ENCODE data around the gene PANX2.

The PANX2 gene

DNA sequence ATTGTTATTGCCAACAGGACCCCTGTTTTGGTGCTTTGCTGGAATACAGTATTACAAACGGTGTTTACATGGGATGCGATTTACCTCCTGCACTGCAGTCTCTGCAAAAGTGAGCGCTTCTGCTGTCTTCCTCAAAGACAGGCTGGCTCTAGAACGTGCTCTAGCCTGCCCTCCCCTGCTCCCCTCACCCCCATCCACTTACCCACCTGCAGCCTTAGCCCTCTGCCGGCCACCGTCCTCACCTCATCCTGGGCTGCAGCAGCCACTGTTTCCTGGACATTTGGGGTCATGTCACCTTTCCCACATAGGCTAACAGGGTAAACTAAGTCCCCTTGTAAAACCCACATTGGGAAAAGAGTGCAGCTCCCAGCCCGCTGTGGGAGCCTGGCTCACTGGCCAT lies 9.6 kb upstream of the PANX2 start:
- no peak overlapping the region for H3K4me2 ChIP-seq (ENCODE audit: low read length)
- H3K79me1 ChIP-seq (ENCODE audit: low read length), result no peaks in the 10 kb centered on the region
- H3K18ac ChIP-seq (ENCODE audit: low read length), result no peak overlapping the region
- no peak for DNase-seq
- H3K79me2 ChIP-seq (ENCODE audit: control insufficient read depth, insufficient read depth, low read length), result no peaks in the 10 kb centered on the region
- no peak overlapping the region for H3K56ac ChIP-seq (ENCODE audit: low read length)
- no peak overlapping the region for H3K4ac ChIP-seq (ENCODE audit: low read depth, low read length)
- no peaks in the 10 kb centered on the region for H3K4me1 ChIP-seq (ENCODE audit: control insufficient read depth, low read depth, low read length)
- H3K27me3 ChIP-seq (ENCODE audit: insufficient read depth, low read length, poor library complexity), result no peaks in the 10 kb centered on the region
- H2AK5ac ChIP-seq (ENCODE audit: low read length), result no peak overlapping the region
- no peaks in the 10 kb centered on the region for H3K36me3 ChIP-seq (ENCODE audit: control insufficient read depth, insufficient read depth, low read length)
- no peak overlapping the region for H2BK15ac ChIP-seq (replicated peaks; ENCODE audit: low read depth)
- H2BK5ac ChIP-seq (ENCODE audit: low read length), result no peak overlapping the region
- no peak overlapping the region for H3K4me3 ChIP-seq (ENCODE audit: low read length)
- no peak overlapping the region for H2BK120ac ChIP-seq (ENCODE audit: low read depth, low read length)
- no peak overlapping the region for H3K23ac ChIP-seq (ENCODE audit: low read length)
- WGBS (ENCODE audit: extremely low coverage, insufficient coverage, low lambda C conversion rate), result no CpG with 5 or more reads among the region's 7 CpGs
- H3K27ac ChIP-seq (ENCODE audit: low read depth, low read length), result no peak overlapping the region
- no peak overlapping the region for H4K5ac ChIP-seq (ENCODE audit: low read length)
- H3K9ac ChIP-seq (ENCODE audit: low read length), result no peak overlapping the region
- H4K8ac ChIP-seq (ENCODE audit: low read depth, low read length), result no peak overlapping the region

DNA sequence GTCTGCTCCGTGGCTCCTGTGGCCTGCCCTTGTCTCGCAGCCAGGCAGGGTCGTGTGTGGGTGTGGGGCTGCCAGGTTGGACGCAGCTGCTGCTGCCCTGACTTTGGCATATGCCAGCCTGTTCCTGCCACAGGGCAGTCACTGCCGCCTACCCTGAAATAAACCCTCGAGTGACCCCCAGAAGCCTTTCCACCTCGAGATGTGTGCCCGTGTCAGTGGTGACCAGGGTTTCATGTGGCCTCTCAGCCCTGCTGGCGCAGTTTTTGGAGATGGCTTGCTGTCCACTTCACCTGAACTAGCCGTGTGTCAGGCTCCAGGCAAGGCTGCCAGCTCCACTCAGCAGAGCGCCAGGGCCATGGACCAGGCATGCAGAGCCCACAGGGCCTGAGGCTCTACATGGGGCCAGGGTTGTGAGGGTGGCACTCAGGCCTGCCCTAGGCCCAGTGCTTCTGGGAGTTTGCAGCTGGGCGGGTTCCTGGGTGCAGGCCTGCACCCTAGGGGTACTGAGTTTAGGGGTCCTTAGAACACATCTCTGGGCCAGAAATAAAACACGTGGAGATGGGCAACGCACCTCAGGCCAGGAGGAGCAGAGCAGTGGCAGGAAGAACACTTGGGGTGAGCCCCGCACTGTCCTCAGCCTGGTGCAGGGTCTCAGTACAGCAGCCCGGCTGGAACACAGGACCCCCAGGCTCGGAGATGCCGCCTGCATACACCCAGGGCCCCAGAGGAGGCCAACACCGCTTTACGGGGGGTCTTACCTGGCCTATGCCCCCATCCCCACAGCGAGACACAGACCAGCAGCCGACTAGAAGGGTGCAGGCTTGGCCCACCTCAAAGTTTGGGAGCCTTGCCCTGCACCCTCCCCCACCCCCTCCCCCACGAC lies 8.8 kb upstream of the PANX2 start:
- Histone ChIP-seq H2BK5ac (ENCODE audit: low read length) (no peak overlapping the region), H4K5ac (ENCODE audit: low read length) (no peak overlapping the region), H2BK120ac (ENCODE audit: low read depth, low read length) (no peak overlapping the region), H3K36me3 (ENCODE audit: control insufficient read depth, insufficient read depth, low read length) (no peaks in the 10 kb centered on the region), H3K4ac (ENCODE audit: low read depth, low read length) (no peak overlapping the region), H3K9ac (ENCODE audit: low read length) (no peak overlapping the region), H2BK15ac (replicated peaks; ENCODE audit: low read depth) (no peak overlapping the region), H3K79me1 (ENCODE audit: low read length) (no peaks in the 10 kb centered on the region), H3K4me1 (ENCODE audit: control insufficient read depth, low read depth, low read length) (no peaks in the 10 kb centered on the region), H3K56ac (ENCODE audit: low read length) (no peak overlapping the region), H2AK5ac (ENCODE audit: low read length) (no peak overlapping the region), H4K8ac (ENCODE audit: low read depth, low read length) (no peak overlapping the region), H3K23ac (ENCODE audit: low read length) (no peak overlapping the region), H3K4me3 (ENCODE audit: low read length) (no peak overlapping the region), H3K27me3 (ENCODE audit: insufficient read depth, low read length, poor library complexity) (no peaks in the 10 kb centered on the region), H3K27ac (ENCODE audit: low read depth, low read length) (no peak overlapping the region), H3K79me2 (ENCODE audit: control insufficient read depth, insufficient read depth, low read length) (no peaks in the 10 kb centered on the region), H3K18ac (ENCODE audit: low read length) (no peak overlapping the region), H3K4me2 (ENCODE audit: low read length) (no peak overlapping the region)
- DNase-seq, result no peak
- WGBS (ENCODE audit: extremely low coverage, insufficient coverage, low lambda C conversion rate), result no CpG with 5 or more reads among the region's 23 CpGs

- H3K4me1 ChIP-seq (ENCODE audit: control insufficient read depth, low read depth, low read length), result no peaks in the 10 kb centered on the region
- H2AK5ac ChIP-seq (ENCODE audit: low read length), result no peak overlapping the region
- H2BK15ac ChIP-seq (replicated peaks; ENCODE audit: low read depth), result no peak overlapping the region
- no peak overlapping the region for H3K4me2 ChIP-seq (ENCODE audit: low read length)
- no peak overlapping the region for H3K27ac ChIP-seq (ENCODE audit: low read depth, low read length)
- H2BK120ac ChIP-seq (ENCODE audit: low read depth, low read length), result no peak overlapping the region
- H3K23ac ChIP-seq (ENCODE audit: low read length), result no peak overlapping the region
- no peak overlapping the region for H4K5ac ChIP-seq (ENCODE audit: low read length)
- H3K27me3 ChIP-seq (ENCODE audit: insufficient read depth, low read length, poor library complexity), result no peaks in the 10 kb centered on the region
- H3K79me1 ChIP-seq (ENCODE audit: low read length), result no peaks in the 10 kb centered on the region
- WGBS (ENCODE audit: extremely low coverage, insufficient coverage, low lambda C conversion rate), result no CpG with 5 or more reads among the region's 10 CpGs
- no peak overlapping the region for H4K8ac ChIP-seq (ENCODE audit: low read depth, low read length)
- H3K56ac ChIP-seq (ENCODE audit: low read length), result no peak overlapping the region
- H3K79me2 ChIP-seq (ENCODE audit: control insufficient read depth, insufficient read depth, low read length), result no peaks in the 10 kb centered on the region
- H3K9ac ChIP-seq (ENCODE audit: low read length), result no peak overlapping the region
- H3K4me3 ChIP-seq (ENCODE audit: low read length), result no peak overlapping the region
- no peak overlapping the region for H3K4ac ChIP-seq (ENCODE audit: low read depth, low read length)
- no peak overlapping the region for H3K18ac ChIP-seq (ENCODE audit: low read length)
- no peak overlapping the region for H2BK5ac ChIP-seq (ENCODE audit: low read length)
- DNase-seq, result no peak
- H3K36me3 ChIP-seq (ENCODE audit: control insufficient read depth, insufficient read depth, low read length), result no peaks in the 10 kb centered on the region
These were observed 8.1 kb upstream of the PANX2 start for GRCh38 chr22:50162391-50162956.

- Histone ChIP-seq H3K18ac (ENCODE audit: low read length) (no peak overlapping the region), H3K79me1 (ENCODE audit: low read length) (no peaks in the 10 kb centered on the region), H2BK5ac (ENCODE audit: low read length) (no peak overlapping the region), H3K27me3 (ENCODE audit: insufficient read depth, low read length, poor library complexity) (peaks cover 9% of the 10 kb centered on the region), H3K4me3 (ENCODE audit: low read length) (no peak overlapping the region), H3K36me3 (ENCODE audit: control insufficient read depth, insufficient read depth, low read length) (no peaks in the 10 kb centered on the region), H3K23ac (ENCODE audit: low read length) (no peak overlapping the region), H4K8ac (ENCODE audit: low read depth, low read length) (no peak overlapping the region), H2BK120ac (ENCODE audit: low read depth, low read length) (no peak overlapping the region), H3K27ac (ENCODE audit: low read depth, low read length) (no peak overlapping the region), H3K4ac (ENCODE audit: low read depth, low read length) (no peak overlapping the region), H3K9ac (ENCODE audit: low read length) (no peak overlapping the region), H2BK15ac (replicated peaks; ENCODE audit: low read depth) (no peak overlapping the region), H3K56ac (ENCODE audit: low read length) (no peak overlapping the region), H3K4me1 (ENCODE audit: control insufficient read depth, low read depth, low read length) (no peaks in the 10 kb centered on the region), H3K79me2 (ENCODE audit: control insufficient read depth, insufficient read depth, low read length) (no peaks in the 10 kb centered on the region), H2AK5ac (ENCODE audit: low read length) (no peak overlapping the region), H4K5ac (ENCODE audit: low read length) (no peak overlapping the region), H3K4me2 (ENCODE audit: low read length) (no peak overlapping the region)
- DNase-seq, result no peak
- WGBS (ENCODE audit: extremely low coverage, insufficient coverage, low lambda C conversion rate), result no CpG with 5 or more reads among the region's 28 CpGs
These were observed 5.0 kb upstream of the PANX2 start for GRCh38 chr22:50165436-50166123.

DNA sequence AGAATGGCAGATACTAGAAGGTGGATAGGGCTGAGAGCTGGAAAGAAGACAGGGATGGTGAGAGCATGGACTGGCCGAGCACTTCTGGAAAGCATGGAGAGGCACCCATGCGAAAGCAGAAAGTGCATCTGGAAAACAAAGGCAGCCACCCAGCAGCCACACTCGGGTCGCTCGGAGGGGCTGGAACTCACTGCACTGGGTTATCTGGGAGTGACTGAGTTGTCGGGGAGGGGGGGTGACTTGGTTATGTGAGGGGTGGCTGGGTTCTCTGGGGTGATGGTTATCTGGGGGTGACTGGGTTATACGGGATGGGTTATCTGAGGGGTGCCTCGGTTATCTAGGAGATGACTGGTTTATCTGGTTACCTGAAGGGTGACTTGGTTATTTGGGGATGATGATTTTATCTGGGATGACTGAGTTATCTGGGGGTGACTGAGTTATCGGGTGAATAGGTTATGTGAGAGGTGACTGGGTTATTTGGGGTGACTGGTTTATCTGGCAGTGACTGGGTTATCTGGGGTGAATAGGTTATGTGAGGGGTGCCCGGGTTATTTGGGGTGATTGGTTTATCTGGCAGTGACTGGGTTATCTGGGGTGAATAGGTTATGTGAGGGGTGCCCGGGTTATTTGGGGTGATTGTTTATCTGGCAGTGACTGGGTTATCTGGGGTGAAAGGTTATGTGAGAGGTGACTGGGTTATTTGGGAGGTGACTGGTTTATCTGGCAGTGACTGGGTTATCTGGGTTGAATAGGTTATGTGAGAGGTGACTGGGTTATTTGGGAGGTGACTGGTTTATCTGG lies 2.6 kb upstream of the PANX2 start:
- Histone ChIP-seq H2BK5ac (ENCODE audit: low read length) (no peak overlapping the region), H3K56ac (ENCODE audit: low read length) (no peak overlapping the region), H3K9ac (ENCODE audit: low read length) (no peak overlapping the region), H3K23ac (ENCODE audit: low read length) (no peak overlapping the region), H3K36me3 (ENCODE audit: control insufficient read depth, insufficient read depth, low read length) (no peaks in the 10 kb centered on the region), H3K27ac (ENCODE audit: low read depth, low read length) (no peak overlapping the region), H2BK120ac (ENCODE audit: low read depth, low read length) (no peak overlapping the region), H4K5ac (ENCODE audit: low read length) (no peak overlapping the region), H3K27me3 (ENCODE audit: insufficient read depth, low read length, poor library complexity) (peaks cover 9% of the 10 kb centered on the region), H2AK5ac (ENCODE audit: low read length) (no peak overlapping the region), H3K4ac (ENCODE audit: low read depth, low read length) (no peak overlapping the region), H4K8ac (ENCODE audit: low read depth, low read length) (no peak overlapping the region), H3K4me3 (ENCODE audit: low read length) (no peak overlapping the region), H2BK15ac (replicated peaks; ENCODE audit: low read depth) (no peak overlapping the region), H3K79me1 (ENCODE audit: low read length) (no peaks in the 10 kb centered on the region), H3K18ac (ENCODE audit: low read length) (no peak overlapping the region), H3K4me2 (ENCODE audit: low read length) (no peak overlapping the region), H3K4me1 (ENCODE audit: control insufficient read depth, low read depth, low read length) (no peaks in the 10 kb centered on the region), H3K79me2 (ENCODE audit: control insufficient read depth, insufficient read depth, low read length) (no peaks in the 10 kb centered on the region)
- WGBS (ENCODE audit: extremely low coverage, insufficient coverage, low lambda C conversion rate), result 100% methylated on average over 1 of the region's 11 CpGs
- no peak for DNase-seq
